Measurements from ENCODE around the gene SPTB.

The SPTB gene

GRCh38 chr14:64826333-64826732 is 53.4 kb downstream of the SPTB start:
- no peak for TF ChIP-seq CTCF (IDR thresholded peaks at IDR 0.05; ENCODE audit: low read depth, low read length)
- peak in 1 of 2 donors; percentile 14 for DNase-seq (ENCODE audit: low read depth in 2 of 2)
- no peak overlapping the region for H3K4me3 ChIP-seq (replicated peaks in 1 of 2; ENCODE audit: low read depth in 2 of 2, low read length in 2 of 2)

- no peak overlapping the region for H3K4me3 ChIP-seq (replicated peaks in 1 of 2; ENCODE audit: low read depth in 2 of 2, low read length in 2 of 2)
- no peak for TF ChIP-seq CTCF (IDR thresholded peaks at IDR 0.05; ENCODE audit: low read depth, low read length)
- no peak for DNase-seq (ENCODE audit: low read depth in 2 of 2)
Observed at GRCh38 chr14:64825509-64825908, 54.2 kb downstream of the SPTB start.

GRCh38 chr14:64825006-64825405 is 54.7 kb downstream of the SPTB start:
- H3K4me3 ChIP-seq (replicated peaks in 1 of 2; ENCODE audit: low read depth in 2 of 2, low read length in 2 of 2) = no peak overlapping the region
- TF ChIP-seq CTCF (IDR thresholded peaks at IDR 0.05; ENCODE audit: low read depth, low read length) = no peak
- DNase-seq (ENCODE audit: low read depth in 2 of 2) = no peak

GRCh38 chr14:64824471-64824870 is 55.2 kb downstream of the SPTB start:
- no peak for DNase-seq (ENCODE audit: low read depth in 2 of 2)
- no peak for TF ChIP-seq CTCF (IDR thresholded peaks at IDR 0.05; ENCODE audit: low read depth, low read length)

GRCh38 chr14:64823305-64823861 is 56.3 kb downstream of the SPTB start:
- H3K4me3 ChIP-seq (replicated peaks in 1 of 2; ENCODE audit: low read depth in 2 of 2, low read length in 2 of 2) = no peak overlapping the region
- TF ChIP-seq CTCF (IDR thresholded peaks at IDR 0.05; ENCODE audit: low read depth, low read length) = peak; percentile 75
- peak; percentile 65 to 71 for DNase-seq (ENCODE audit: low read depth in 2 of 2)

More at GRCh38 chr14:64824471-64824870, 55.2 kb downstream of the SPTB start:
- no peak overlapping the region for H3K4me3 ChIP-seq (replicated peaks in 1 of 2; ENCODE audit: low read depth in 2 of 2, low read length in 2 of 2)

GRCh38 chr14:64821651-64822050 is 58.1 kb downstream of the SPTB start:
- DNase-seq (ENCODE audit: low read depth in 2 of 2) = no peak
- TF ChIP-seq CTCF (IDR thresholded peaks at IDR 0.05; ENCODE audit: low read depth, low read length) = no peak
- no peak overlapping the region for H3K4me3 ChIP-seq (replicated peaks in 1 of 2; ENCODE audit: low read depth in 2 of 2, low read length in 2 of 2)

- DNase-seq (ENCODE audit: low read depth in 2 of 2) = no peak
- H3K4me3 ChIP-seq (replicated peaks in 1 of 2; ENCODE audit: low read depth in 2 of 2, low read length in 2 of 2) = no peak overlapping the region
- no peak for TF ChIP-seq CTCF (IDR thresholded peaks at IDR 0.05; ENCODE audit: low read depth, low read length)
Observed at GRCh38 chr14:64818151-64818550, 61.6 kb downstream of the SPTB start.
